ENCODE data around the gene TOGARAM2.

GRCh38 chr2:29005331-29005730, 24.2 kb downstream of the TOGARAM2 start:
- TF ChIP-seq, protein P1, sequence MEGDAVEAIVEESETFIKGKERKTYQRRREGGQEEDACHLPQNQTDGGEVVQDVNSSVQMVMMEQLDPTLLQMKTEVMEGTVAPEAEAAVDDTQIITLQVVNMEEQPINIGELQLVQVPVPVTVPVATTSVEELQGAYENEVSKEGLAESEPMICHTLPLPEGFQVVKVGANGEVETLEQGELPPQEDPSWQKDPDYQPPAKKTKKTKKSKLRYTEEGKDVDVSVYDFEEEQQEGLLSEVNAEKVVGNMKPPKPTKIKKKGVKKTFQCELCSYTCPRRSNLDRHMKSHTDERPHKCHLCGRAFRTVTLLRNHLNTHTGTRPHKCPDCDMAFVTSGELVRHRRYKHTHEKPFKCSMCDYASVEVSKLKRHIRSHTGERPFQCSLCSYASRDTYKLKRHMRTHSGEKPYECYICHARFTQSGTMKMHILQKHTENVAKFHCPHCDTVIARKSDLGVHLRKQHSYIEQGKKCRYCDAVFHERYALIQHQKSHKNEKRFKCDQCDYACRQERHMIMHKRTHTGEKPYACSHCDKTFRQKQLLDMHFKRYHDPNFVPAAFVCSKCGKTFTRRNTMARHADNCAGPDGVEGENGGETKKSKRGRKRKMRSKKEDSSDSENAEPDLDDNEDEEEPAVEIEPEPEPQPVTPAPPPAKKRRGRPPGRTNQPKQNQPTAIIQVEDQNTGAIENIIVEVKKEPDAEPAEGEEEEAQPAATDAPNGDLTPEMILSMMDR (conservative IDR thresholded peaks at IDR 0.05) = no peak
- TF ChIP-seq ZFX (IDR thresholded peaks at IDR 0.05) = no peak
